Transverse colon (tissue), 4 donors: ENCODE data around the gene PCDH12.

ENCODE experiments used
- POLR2AphosphoS5 ChIP-seq, 3 donors: sonication (generic); formaldehyde crosslinking; IDR thresholded peaks; one replicate each; pipeline ENCODE4 v1.6.1; 2016; ENCODE audit warnings: antibody characterized with exemption in 3 of 3
- TF ChIP-seq, protein P1 (sequence below), 5 experiments: fragments of 200-600 bp in 3 of 5; fragments of 450-650 bp in 2 of 5; sonication (generic) in 3 of 5; IDR thresholded peaks; 1 replicate in 2 of 5; 2 replicates in 3 of 5; pipeline ENCODE4 v1.5.1; 2016 to 2017; ENCODE audit warnings: antibody characterized with exemption in 5 of 5, inconsistent platforms in 3 of 5, mild to moderate bottlenecking in 2 of 5, moderate library complexity in 1 of 5

GRCh38 chr5:141908796-141909195 is 49.2 kb downstream of the PCDH12 start:
- TF ChIP-seq, protein P1, sequence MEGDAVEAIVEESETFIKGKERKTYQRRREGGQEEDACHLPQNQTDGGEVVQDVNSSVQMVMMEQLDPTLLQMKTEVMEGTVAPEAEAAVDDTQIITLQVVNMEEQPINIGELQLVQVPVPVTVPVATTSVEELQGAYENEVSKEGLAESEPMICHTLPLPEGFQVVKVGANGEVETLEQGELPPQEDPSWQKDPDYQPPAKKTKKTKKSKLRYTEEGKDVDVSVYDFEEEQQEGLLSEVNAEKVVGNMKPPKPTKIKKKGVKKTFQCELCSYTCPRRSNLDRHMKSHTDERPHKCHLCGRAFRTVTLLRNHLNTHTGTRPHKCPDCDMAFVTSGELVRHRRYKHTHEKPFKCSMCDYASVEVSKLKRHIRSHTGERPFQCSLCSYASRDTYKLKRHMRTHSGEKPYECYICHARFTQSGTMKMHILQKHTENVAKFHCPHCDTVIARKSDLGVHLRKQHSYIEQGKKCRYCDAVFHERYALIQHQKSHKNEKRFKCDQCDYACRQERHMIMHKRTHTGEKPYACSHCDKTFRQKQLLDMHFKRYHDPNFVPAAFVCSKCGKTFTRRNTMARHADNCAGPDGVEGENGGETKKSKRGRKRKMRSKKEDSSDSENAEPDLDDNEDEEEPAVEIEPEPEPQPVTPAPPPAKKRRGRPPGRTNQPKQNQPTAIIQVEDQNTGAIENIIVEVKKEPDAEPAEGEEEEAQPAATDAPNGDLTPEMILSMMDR (IDR thresholded peaks at IDR 0.05): no peak
- no peak for TF ChIP-seq POLR2AphosphoS5 (IDR thresholded peaks at IDR 0.05)
